ENCODE results near the gene BRICD5.

The BRICD5 gene

DNA sequence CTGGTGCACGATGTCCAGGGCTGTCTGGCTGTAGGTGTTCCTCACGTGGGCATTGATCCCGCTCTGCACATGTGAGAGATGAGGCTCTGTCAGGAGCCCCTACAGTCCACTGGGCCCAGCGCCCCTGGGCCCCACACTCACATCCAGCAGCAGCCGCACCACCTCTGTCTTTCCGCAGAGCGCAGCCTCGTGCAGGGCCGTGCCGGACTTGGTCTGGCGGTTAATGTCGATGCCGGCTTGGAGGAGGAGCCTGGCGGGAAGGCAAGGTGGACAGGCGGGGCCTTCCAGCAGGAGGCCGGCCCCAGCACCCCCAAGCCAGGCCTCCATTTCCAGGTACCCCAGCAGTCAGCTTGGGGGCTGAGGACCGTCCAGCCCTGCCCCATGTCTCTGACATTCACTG lies 23.5 kb downstream of the BRICD5 start:
- H3K36me3 ChIP-seq (ENCODE audit: insufficient read depth, low read length) = no peaks in the 10 kb centered on the region
- no peak for ATAC-seq (ENCODE audit: insufficient read depth, low read depth)
- no peaks in the 10 kb centered on the region; the same call in 1 of the 2 replicates for H4K20me1 ChIP-seq (ENCODE audit: insufficient read depth, low read length)
- no peaks in the 10 kb centered on the region for H3K79me2 ChIP-seq (ENCODE audit: insufficient read depth, low read length)
- H3K9me3 ChIP-seq (ENCODE audit: insufficient read depth, low read length, severe bottlenecking) = no peaks in the 10 kb centered on the region
- TF ChIP-seq EZH2 (IDR thresholded peaks at IDR 0.05; ENCODE audit: borderline replicate concordance, low read depth, low read length, severe bottlenecking) = no peak
- no peak for TF ChIP-seq CTCF (IDR thresholded peaks at IDR 0.05; ENCODE audit: borderline replicate concordance, extremely low read depth, low read length, poor library complexity, severe bottlenecking)
- H3K4me3 ChIP-seq (ENCODE audit: low read depth in 1 of 2, low read length in 2 of 2) = no peak overlapping the region
- no peak overlapping the region for H3K9ac ChIP-seq (ENCODE audit: low read depth, low read length)
- H3K4me1 ChIP-seq (ENCODE audit: insufficient read depth, low read length) = no peaks in the 10 kb centered on the region
- no peak for DNase-seq
- H3K27ac ChIP-seq (ENCODE audit: low read length) = no peak overlapping the region
- no peaks in the 10 kb centered on the region for H3K27me3 ChIP-seq (ENCODE audit: insufficient read depth, low read length, poor library complexity)
- H2AFZ ChIP-seq (ENCODE audit: low read depth, low read length) = no peak overlapping the region
- H3K4me2 ChIP-seq (ENCODE audit: insufficient read depth, low read length) = no peak overlapping the region

DNA sequence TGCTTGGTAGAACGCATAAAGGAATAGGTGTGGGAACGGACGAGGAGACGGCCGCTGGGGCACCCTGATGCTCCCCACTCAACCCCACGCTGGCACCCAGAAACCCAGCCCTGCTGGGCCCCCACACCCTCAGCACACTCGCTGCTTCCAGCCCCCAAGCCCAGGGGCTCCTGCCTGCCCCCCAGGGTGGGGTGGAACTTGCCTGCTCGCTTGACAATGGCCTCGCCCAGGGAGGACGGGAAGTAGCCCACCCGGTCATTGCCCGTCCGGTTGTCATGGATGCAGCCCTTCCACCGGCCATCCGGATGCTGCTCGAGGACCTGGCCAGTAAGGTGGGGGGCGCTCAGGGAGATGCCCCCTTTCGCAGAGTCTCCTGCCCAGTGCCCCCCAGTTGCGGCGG lies 24.2 kb downstream of the BRICD5 start:
- Histone ChIP-seq H3K79me2 (ENCODE audit: insufficient read depth, low read length) (no peaks in the 10 kb centered on the region), H3K4me1 (ENCODE audit: insufficient read depth, low read length) (no peaks in the 10 kb centered on the region), H3K36me3 (ENCODE audit: insufficient read depth, low read length) (no peaks in the 10 kb centered on the region), H3K9me3 (ENCODE audit: insufficient read depth, low read length, severe bottlenecking) (no peaks in the 10 kb centered on the region), H3K4me3 (ENCODE audit: low read depth in 1 of 2, low read length in 2 of 2) (no peak overlapping the region), H3K27me3 (ENCODE audit: insufficient read depth, low read length, poor library complexity) (no peaks in the 10 kb centered on the region), H3K27ac (ENCODE audit: low read length) (no peak overlapping the region), H4K20me1 (ENCODE audit: insufficient read depth, low read length) (no peaks in the 10 kb centered on the region; the same call in 1 of the 2 replicates), H2AFZ (ENCODE audit: low read depth, low read length) (no peak overlapping the region), H3K4me2 (ENCODE audit: insufficient read depth, low read length) (no peak overlapping the region), H3K9ac (ENCODE audit: low read depth, low read length) (no peak overlapping the region)
- no peak for ATAC-seq (ENCODE audit: insufficient read depth, low read depth)
- no peak for TF ChIP-seq EZH2 (IDR thresholded peaks at IDR 0.05; ENCODE audit: borderline replicate concordance, low read depth, low read length, severe bottlenecking)
- no peak for TF ChIP-seq CTCF (IDR thresholded peaks at IDR 0.05; ENCODE audit: borderline replicate concordance, extremely low read depth, low read length, poor library complexity, severe bottlenecking)
- no peak for DNase-seq

DNA sequence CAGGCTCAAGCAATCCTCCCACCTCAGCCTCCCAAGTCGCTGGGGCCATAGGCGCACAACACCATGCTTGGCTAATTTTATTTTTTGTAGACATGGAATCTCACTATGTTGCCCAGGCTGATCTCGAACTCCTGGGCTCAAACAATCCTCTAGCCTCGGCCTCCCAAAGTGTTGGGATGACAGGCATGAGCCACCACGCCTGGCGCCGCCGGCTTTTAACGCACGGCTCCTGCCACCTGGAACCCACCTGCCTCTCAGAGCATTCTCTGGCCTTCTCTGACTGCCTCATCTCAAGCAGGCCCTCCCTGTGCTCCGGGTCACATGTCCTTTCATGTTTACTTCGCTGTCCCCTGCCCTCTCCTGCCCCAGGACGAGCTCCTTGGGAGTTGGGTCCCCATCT lies 24.6 kb downstream of the BRICD5 start:
- Histone ChIP-seq H4K20me1 (ENCODE audit: insufficient read depth, low read length) (no peaks in the 10 kb centered on the region; the same call in 1 of the 2 replicates), H3K27me3 (ENCODE audit: insufficient read depth, low read length, poor library complexity) (no peaks in the 10 kb centered on the region), H3K9ac (ENCODE audit: low read depth, low read length) (no peak overlapping the region), H3K9me3 (ENCODE audit: insufficient read depth, low read length, severe bottlenecking) (no peaks in the 10 kb centered on the region), H2AFZ (ENCODE audit: low read depth, low read length) (no peak overlapping the region), H3K36me3 (ENCODE audit: insufficient read depth, low read length) (no peaks in the 10 kb centered on the region), H3K4me1 (ENCODE audit: insufficient read depth, low read length) (no peaks in the 10 kb centered on the region), H3K79me2 (ENCODE audit: insufficient read depth, low read length) (no peaks in the 10 kb centered on the region), H3K27ac (ENCODE audit: low read length) (no peak overlapping the region), H3K4me3 (ENCODE audit: low read depth in 1 of 2, low read length in 2 of 2) (no peak overlapping the region), H3K4me2 (ENCODE audit: insufficient read depth, low read length) (no peak overlapping the region)
- DNase-seq (no peak), ATAC-seq (ENCODE audit: insufficient read depth, low read depth) (no peak)
- no peak for TF ChIP-seq EZH2 (IDR thresholded peaks at IDR 0.05; ENCODE audit: borderline replicate concordance, low read depth, low read length, severe bottlenecking)
- no peak for TF ChIP-seq CTCF (IDR thresholded peaks at IDR 0.05; ENCODE audit: borderline replicate concordance, extremely low read depth, low read length, poor library complexity, severe bottlenecking)

DNA sequence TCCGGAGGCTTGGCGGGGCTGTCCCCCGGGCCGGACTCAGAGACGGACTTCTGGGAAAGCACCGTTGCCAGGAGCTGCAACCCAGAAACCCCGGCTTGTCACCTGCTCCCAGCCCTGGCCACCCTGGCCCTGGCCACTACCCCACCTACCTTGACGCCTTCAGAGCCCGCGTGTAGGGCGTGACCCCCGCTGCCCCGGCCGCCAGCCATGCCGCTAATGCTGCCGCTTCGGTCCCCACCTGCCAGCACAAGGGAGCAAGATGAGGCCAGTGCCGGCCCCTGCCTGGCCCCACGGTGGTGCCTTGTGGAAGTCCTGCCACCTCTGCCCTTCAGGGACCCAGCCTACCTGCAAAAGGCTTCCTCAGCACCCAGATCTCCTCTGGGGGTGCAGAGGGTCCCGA lies 25.7 kb downstream of the BRICD5 start:
- Histone ChIP-seq H3K36me3 (ENCODE audit: insufficient read depth, low read length) (no peaks in the 10 kb centered on the region), H3K27me3 (ENCODE audit: insufficient read depth, low read length, poor library complexity) (no peaks in the 10 kb centered on the region), H3K9me3 (ENCODE audit: insufficient read depth, low read length, severe bottlenecking) (no peaks in the 10 kb centered on the region), H3K27ac (ENCODE audit: low read length) (no peak overlapping the region), H3K4me2 (ENCODE audit: insufficient read depth, low read length) (no peak overlapping the region), H3K4me3 (ENCODE audit: low read depth in 1 of 2, low read length in 2 of 2) (no peak overlapping the region), H3K79me2 (ENCODE audit: insufficient read depth, low read length) (no peaks in the 10 kb centered on the region), H3K9ac (ENCODE audit: low read depth, low read length) (no peak overlapping the region), H4K20me1 (ENCODE audit: insufficient read depth, low read length) (no peaks in the 10 kb centered on the region; the same call in 1 of the 2 replicates), H2AFZ (ENCODE audit: low read depth, low read length) (no peak overlapping the region), H3K4me1 (ENCODE audit: insufficient read depth, low read length) (no peaks in the 10 kb centered on the region)
- no peak for DNase-seq
- ATAC-seq (ENCODE audit: insufficient read depth, low read depth) = no peak
- TF ChIP-seq CTCF (IDR thresholded peaks at IDR 0.05; ENCODE audit: borderline replicate concordance, extremely low read depth, low read length, poor library complexity, severe bottlenecking) (no peak), EZH2 (IDR thresholded peaks at IDR 0.05; ENCODE audit: borderline replicate concordance, low read depth, low read length, severe bottlenecking) (no peak)
